ENCODE data around the gene SLC34A1.

DNA sequence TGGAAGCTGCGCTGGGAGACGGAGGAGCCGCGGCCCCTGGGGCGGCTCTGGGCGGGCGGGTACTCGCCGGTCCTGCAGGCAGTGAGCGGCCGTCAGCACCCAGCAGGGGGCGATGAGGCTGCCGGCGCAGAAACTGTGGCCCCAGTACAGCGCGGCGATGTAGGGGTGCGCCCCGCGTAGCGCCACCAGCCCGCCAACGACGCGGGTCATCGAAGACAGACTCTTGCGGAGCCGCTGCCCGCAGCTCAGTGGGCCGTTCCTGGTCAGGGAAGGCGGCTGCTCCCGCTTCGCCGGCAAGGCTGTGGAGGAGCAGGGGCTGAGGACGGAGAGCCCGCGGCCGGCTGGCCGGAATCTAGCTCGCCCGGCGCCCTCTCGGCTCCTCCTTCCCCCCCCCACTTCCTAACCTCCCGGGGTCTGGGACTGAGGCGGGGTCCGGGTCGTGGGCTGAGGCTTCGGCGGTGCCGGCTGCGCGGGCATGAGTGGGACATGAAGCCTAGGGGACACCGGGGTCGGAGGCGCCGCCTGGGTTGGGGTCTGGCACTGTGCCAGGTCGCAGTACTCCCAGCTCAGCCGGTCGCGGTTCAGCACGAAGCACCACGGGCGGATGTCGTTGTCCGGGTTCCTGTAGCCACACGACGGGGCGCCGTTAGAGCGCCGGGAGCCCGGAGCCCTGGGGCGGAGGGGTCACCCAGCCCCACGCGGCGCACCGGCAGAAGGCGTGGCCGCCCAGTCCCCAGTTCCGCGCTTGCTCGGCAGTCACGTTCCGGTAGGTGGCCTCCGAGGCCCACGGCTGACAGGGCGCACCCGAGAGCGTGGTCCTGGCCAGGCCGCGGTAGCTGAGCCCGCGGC lies 19.8 kb downstream of the SLC34A1 start:
- TF ChIP-seq, protein P1, sequence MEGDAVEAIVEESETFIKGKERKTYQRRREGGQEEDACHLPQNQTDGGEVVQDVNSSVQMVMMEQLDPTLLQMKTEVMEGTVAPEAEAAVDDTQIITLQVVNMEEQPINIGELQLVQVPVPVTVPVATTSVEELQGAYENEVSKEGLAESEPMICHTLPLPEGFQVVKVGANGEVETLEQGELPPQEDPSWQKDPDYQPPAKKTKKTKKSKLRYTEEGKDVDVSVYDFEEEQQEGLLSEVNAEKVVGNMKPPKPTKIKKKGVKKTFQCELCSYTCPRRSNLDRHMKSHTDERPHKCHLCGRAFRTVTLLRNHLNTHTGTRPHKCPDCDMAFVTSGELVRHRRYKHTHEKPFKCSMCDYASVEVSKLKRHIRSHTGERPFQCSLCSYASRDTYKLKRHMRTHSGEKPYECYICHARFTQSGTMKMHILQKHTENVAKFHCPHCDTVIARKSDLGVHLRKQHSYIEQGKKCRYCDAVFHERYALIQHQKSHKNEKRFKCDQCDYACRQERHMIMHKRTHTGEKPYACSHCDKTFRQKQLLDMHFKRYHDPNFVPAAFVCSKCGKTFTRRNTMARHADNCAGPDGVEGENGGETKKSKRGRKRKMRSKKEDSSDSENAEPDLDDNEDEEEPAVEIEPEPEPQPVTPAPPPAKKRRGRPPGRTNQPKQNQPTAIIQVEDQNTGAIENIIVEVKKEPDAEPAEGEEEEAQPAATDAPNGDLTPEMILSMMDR (IDR thresholded peaks at IDR 0.05; ENCODE audit: insufficient read depth, low read length, poor library complexity, severe bottlenecking), result peak; percentile 53
- TF ChIP-seq EZH2phosphoT487 (conservative IDR thresholded peaks at IDR 0.05; ENCODE audit: low read length), result no peak

Measured in SU-DHL-6 (cell line).